HG02588 (cell line): ENCODE results near the gene GRID1.
"Not testable (repeated sequence)": the region's sequence is repeated elsewhere in the genome, so short reads cannot be mapped to it uniquely, and the experiment has no call there.

Experiments used
- ATAC-seq: cut with Tn5 transposase; IDR thresholded peaks from one replicate; pipeline ENCODE4 v1.9.1; 2021; ENCODE audit warnings: mild to moderate bottlenecking, moderate library complexity; ENCODE audit not compliant: unreplicated experiment

The GRID1 gene

DNA sequence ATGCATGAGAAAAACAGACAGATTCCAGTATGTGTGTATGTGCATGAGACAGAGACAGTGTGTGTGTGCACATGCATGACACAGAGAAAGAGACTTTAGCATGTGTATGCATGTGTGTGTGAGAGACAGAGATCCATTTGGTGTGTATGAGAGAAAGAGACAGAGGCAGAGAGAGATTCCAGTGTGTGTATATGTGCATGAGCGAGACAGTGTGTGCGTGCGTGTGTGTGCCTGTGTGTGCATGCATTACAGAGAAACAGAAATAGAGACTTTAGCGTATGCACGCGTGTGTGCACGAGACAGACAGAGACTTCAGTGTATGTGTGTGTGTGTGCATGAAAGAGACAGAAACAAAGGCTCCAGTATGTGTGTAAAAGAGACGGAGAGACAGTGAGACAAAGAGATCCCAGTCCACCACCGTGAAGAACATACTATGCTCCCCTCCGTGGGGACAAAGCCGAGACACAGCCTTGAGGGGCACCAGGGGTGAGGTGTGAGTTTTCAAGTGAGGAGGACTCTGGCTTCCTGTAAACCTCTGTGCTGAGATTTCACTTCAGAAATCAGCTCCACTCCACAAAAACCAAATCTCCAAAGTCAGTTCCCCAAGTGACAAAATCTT lies 188.9 kb downstream of the GRID1 start:
- ATAC-seq = no peak

DNA sequence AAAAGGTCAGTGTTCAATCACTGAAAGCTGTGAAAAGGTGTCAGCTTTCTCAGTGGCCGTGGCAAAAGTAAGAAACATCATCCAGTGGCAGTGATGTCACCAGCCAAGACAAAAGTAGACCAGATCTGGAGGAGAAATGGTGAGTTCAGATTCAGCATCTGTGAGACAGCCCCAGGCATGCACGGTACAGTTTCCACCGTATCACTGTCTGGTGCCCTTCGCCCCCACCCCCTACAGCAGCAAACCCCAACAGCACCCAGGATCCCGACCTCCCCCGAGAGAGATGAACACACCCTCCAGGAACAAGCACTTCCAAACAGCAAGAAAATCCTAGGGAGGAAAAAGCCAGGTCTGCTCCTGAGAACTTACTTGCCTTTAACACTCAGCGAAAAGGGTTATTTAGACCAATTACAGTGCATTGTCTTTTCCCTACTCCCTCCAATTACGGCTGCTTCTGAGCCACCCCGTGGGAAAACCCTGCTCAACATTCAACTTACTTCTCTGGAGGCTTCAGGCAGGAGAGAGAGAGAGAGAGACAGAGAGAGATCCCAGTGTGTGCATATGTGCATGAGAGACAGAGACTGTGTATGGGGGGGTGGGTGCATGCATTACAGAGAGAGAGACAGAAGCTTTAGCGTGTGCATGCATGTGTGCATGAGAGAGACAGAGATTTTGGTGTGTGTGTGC lies 189.6 kb downstream of the GRID1 start:
- ATAC-seq = no peak

DNA sequence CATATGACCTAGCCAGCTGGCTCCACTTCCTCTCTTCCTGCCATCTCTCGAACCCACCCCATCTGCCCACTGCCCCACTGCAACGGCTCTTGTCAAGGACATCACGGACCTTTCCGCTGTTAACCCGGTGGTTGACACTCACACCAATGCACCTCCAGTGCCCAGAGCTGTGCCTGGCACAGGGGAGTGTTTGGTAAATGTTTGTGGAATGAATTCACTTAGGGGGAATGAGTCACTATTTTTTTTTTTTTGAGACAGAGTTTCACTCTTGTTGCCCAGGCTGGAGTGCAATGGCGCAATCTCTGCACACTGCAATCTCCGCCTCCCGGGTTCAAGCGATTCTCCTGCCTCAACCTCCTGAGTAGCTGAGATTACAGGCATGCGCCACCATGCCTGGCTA lies 191.1 kb downstream of the GRID1 start:
- ATAC-seq = not testable (repeated sequence)

DNA sequence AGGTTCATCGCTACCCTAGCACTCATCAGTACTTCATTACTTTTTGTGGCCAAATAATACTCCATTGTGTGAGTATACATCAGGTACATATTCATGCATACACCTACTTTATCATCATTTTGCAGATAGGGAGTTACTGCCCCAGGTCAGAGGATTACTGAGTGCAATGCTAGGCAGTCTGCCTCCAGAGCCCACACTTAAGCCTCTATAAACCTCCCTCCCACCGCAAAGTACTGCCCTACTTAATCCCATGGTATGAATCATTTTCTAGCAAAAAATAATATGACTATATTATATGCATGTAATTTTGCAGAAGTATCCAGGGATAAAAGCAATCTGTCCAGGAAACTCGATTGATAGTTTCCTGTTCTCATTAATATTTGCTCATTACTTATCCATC lies 194.3 kb downstream of the GRID1 start:
- ATAC-seq = no peak

DNA sequence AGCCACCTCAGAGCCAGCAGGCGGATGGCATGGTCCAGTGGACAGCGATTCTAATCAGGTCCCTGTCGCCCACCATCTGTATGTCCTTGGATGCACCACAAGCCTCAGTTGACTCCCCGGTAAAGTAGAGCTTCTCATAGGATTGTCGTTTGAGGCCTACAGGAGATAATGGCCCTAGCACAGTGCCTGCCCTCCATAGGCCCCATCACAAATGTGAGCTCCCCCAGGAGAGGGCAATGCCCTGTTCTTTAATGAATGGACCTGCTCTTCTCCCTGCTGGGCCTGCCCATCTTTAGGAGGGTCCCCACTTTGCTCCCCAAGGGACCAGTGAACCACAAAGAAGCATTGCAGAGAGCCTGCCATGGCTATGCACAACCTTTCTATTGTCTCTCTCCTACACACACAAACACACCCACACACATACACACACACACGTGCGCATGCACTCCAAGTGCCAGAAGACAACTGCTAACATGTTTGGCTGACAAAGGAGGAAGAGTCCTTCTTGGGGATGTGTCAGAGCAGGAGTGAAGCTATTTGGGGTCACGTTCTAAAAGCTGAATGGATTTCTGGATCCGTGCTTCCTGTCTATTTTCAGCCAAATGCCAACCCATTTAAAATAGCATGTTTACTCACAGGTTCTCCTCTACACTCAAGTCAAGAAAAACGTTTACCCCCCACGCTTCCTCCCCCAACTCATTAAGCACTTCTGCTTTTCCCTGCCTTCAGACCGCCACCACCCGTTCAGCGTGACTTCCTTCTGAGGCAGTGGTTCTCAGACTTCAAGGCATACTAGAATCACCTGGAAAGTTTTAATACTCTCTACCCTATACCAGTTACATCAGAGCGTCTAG lies 196.1 kb downstream of the GRID1 start:
- ATAC-seq = no peak

DNA sequence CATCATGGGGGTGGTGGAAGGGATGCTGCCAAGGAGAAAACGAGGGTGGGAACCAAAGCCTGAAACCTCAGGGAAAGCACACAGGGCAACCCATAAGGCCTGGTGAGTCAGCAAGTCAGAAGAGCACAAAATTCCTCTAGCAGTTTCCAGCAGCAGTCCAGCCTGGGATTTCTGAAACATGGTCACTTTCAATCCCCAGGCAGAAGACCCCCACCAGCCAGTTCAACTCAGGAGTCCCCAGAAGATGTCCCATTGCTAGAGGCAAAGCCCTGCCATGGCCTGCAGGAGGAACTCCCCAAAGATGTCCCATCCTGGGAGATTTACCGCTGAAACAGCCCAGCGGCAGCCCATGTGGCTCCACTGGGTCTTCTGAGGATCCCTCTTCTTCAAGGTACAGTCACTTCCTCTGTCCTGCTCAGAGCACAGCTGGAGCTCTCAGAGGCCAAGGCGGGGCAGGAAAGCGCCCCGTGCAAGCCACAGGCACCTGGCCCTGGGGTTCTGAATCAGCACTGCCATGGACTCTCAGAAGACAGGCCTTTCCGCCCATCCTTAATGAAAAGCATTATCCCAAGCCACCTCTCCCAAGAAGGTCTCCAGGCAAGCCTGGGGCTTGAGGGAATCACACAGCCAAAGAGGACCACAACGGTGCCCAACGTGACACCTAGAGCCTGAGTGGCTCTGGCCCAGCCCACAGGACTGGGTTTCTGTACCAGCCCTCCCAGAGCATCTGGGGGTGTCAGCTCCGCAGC lies 196.9 kb downstream of the GRID1 start:
- ATAC-seq = no peak

DNA sequence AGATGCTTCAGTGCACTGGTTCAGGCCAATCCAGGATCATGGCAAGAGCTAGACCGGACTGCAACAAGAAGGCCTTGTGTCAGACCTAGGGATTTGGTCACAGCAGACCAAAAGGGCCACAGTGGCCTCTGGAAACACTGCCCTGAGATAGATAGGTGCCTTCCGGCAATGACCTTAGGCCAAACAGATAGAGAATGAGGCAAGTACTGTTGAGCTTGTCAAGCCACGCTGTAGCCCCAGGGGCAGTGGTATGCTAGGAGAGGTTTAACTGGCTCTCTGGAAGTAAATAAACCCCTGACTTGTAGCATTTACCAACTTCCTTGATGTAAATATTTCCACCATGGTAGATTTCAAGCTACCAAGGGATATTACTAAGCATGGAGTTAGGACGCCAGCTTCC lies 197.5 kb downstream of the GRID1 start:
- no peak for ATAC-seq

DNA sequence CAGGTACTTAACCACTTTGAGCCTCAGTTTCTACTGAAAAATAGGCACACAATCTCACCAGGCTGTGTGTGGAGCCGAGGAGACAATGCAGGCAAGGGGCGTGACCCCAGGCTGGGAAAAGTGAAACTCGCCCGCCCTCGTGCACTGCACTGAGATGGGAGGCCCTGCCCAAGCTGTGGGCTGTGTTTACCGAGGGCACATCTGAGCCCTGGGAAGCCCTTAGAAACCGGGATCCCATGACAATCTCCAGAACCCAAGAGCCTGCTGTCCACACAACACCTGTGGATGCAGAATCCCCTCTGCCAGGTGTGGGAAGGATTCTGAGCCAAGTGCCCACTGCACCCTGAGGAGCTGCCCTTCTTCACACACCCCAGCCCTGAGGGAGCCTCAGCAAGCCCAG lies 198.3 kb downstream of the GRID1 start:
- ATAC-seq = no peak

DNA sequence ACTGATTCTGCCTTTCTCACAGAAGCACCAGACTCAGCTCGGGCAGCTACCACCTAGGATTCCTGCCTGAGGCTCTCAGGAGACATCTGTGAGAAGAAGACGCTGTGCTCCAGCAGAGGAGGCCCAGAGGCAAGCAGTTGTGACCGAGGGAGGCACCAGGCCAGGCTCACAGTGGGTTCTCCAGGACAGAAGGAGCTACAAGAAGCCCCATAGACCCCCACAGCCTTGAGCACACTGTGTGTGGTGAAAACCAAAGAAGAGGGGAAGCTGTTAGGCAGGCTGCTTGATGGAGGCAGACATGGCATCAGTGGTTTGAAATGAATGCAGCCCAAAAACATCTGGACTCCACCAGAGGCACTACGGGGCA lies 198.8 kb downstream of the GRID1 start:
- ATAC-seq = no peak

DNA sequence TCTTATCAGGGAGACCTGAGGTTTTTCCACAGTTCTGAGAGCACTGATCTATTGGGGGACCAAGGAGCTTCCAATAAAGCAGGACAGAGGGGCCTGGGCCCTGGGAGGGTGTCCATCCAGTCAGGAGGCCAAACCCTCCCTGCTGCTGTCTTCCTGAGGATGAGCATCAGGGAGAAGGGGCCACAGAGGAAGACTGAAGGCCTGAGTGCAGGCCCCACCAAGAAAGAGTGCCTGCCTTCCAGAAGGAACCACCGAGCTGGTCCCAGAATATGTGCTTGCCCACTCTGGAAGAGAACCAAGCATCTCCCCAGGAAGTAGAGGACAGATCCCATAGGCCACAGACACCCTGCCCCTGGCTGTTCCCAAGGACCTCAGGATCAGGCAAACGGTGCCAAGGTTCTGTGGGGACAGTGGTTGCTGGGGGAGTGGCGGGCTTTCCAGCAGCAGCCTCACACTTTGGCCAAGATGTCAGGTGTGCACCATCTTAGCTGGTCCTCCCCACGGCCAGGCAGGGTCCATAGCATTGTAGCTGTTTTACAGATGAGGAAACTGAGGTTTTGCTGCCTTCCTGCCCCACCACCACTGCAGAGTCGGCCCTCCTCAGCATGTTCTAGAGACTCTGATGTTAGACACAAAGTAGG lies 199.4 kb downstream of the GRID1 start:
- ATAC-seq = no peak

DNA sequence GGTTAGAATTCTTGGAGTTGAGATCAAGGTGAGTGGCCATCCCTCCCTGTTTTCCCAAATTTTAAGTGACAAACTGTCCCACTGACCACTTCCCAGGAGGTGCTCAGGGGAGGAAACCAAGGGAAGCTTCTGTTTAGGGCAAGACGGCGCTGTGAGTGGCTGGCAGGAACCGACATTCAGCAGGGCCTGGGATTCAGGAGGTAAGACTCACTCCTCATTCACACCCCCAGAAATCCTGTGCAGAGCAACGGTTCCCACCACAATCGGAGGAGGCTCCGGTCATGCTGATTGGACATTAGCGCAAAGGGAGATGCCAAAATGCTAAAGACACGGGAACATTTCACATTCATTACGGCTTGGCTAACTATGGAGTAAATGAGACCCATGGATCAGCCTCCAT lies 200.9 kb downstream of the GRID1 start:
- no peak for ATAC-seq

DNA sequence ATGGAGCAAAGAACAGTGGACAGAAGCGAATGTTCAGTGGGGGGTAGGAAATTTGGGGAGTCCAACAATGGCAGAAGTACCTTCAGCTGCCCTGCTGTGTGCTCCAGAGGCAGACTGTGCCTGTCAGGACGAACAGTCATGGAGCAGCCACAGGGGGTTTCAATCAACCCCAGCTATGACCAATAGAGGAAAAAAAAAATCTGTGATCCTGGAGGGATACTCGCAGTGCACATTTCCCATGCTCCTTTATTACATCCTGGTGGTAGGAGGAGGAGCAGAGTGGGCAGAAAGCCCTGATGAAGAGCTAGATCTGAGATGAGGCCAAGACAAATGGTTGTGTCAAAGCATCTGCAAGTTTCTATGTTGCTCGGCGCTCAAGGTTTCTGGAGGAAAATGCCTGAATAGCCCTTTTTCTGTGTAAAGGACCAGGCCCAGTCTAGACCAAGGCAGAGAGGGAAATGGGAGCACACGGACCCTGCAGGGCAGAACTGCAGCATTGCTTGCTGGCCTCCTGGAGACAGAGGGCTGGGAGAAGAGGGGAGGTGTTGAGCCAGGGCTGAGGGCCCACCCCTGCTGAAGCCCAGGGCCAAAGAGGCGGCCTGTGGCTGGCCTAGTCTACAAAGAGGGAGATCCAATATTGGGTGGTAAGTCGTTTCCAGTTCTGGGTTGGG lies 201.5 kb downstream of the GRID1 start:
- no peak for ATAC-seq

DNA sequence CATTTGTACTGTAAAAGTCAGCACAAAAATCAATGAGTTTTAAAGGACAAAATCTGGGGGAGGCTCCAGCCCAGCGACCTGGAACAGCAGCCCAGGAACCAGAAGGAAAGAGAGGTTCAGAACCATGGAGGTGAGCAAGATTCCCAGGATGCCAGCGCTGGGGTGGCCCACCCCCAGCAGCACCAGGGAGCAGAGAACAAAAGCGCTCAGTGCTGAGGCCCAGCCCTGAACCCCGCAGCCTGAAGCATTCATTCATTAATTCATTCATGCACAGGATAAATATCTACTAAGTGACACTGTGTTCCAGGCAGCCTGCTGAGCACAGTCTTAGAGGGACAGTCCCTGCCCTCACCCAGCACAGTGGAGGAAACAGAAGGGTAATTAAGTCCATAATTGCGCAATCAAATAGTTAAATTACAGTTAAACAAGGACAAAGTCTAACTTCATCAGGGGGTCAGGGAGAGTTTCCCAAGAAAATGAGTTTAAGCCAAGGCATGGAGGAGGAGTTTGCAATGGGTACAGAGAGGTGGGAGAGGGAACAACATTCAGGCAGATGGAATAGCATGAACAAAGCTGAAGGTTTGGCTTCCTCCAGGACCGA lies 202.3 kb downstream of the GRID1 start:
- ATAC-seq = no peak

DNA sequence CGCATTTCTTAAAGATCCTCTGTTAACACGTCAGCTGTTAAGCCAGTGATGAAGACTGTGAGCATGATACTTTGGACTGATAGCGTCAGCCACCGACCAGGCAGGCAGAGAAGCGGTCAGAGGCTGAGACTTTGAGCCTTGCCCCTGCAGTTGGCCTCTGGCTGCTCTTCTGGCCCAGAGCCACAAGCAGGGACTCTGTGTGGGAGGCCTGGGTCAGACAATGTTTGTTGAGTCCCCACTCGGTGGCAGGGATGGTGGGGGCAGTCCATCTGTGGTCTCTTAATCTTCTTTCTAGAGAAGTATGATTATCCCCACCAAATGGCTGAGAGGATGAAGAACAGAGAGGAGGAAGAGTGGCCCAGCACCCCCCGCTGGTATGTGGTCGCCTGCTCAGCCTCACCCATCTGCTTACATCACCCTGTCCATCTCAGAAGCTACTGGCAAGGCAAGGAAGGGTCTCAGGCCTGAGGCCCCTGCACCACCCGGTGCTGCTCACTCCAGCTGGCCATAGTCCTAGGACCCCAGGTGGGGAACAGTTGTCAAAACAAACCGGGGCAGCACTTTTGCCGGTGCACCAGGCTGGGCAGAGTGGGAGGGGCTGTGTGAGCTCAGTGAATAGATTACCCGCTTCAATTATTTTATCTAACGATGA lies 202.9 kb downstream of the GRID1 start:
- ATAC-seq = no peak

DNA sequence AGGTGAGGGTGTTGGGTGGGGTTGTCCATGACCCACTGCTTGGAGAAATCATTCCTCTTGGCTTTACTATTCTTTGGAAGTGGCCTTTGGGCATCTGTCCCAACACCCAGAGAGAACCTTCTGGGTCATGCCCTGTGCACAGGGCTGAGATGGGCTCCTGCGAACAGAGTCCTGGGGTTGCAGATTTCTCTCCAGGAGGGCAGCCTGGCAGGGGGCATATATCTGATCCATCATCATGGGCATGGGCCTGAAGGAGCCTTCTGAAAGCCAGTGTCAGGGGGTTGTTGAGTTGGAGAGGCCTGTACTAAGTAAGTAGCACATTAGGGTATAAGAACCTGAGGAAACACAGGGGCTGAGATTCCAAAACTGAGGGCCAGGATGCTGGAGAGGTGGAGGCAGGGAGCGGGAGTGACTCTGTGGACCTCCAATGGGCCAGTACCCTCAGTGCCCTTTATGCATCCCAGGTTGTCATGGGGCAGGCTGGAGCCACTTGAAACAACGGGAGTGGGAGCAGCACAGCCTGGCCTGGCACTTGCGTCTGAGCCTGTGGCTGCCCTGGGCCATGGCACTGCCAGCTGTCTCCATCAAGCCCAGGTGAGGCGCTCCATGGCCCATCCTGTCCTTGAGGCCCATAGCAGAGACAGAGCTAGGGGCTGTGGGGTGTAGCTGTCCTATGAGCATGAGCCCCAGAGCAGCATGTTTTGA lies 203.7 kb downstream of the GRID1 start:
- ATAC-seq = no peak

DNA sequence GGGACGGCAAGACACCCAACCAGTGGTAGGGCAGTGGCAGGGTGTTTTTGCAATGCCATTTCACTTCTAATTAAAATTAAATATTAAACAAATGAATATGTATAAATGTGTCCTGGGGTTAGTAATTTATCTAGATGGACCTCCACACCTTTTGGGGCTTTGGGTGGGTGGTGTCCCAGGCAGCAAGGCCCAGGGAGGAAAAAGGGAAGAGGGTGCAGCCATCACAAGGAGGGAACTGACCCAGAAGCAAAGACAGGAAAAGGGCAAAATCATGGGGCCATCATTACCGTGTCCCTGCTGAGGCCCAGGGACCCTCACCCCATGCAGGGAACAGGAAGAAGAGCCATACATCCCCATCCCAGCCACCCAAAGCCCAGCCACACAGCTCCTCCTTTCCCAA lies 204.6 kb downstream of the GRID1 start:
- no peak for ATAC-seq

DNA sequence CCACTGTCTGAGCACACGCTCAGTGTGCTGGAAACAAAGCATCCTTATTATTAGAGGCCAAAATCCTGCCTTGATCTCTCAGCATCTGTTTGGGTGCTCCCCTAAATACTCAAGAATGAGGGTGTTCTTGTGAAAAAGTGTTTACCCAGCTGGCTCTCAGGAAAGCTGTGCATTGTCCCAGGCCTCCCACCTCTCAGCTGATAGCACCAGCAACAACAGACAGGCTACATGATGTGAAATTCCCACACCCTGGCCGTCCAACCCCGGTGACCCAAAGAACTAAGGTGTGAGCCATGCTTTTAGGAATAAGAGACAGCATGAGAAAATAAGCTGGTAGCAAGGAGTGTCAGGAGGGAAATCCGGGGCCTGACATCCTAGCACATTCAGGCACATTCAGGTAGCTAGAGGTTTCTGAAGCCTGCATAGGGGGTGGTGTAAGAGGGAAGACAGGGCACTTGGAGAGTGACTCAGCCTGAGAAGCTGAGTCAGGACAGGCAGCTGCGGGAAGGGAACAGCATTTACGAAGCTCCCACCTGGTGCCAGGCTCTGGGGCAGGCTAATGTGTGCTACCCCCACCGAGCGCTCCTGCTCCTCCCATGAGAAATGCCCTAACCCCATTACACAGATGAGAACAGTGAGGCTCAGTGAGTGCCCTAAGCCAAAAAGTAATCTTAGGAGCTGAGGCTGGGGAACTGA lies 205.6 kb downstream of the GRID1 start:
- no peak for ATAC-seq

DNA sequence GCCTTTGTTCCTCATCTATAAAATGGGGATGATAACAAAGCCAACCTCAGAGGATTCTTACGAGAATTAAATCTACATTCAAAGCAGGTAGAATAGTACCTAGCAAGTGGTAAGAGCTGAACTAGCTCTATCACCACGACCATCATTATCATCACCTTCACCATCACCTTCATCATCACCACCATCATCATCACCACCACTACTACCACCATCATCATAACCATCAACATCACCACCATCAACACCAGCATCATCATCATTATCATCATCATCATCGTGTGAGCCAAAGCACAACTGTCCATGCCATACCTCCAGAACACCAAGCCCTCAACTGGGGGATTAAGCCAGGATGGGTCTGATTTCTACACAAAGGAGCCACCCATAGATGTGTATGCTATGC lies 206.8 kb downstream of the GRID1 start:
- no peak for ATAC-seq
